ENCODE results near the gene RUNX2.

GRCh38 chr6:45545416-45545815 lies 217.3 kb downstream of the RUNX2 start:
- TF ChIP-seq POLR2A (IDR thresholded peaks at IDR 0.05; ENCODE audit: low read length) (no peak), GATA1 (IDR thresholded peaks at IDR 0.05; ENCODE audit: low read depth, low read length) (no peak)

Measured in erythroblast (primary cell).